Fibroblast of lung (primary cell): Measurements from ENCODE around the gene HABP2. TPM values are rescaled to one million over a fixed set of nuclear protein-coding genes. Genes with fewer than 3 reads are reported as not detected.

Experiments
- DNase-seq, 2 donors: peaks; one replicate each; pipeline versions ENCODE4 v3.0.0 to v3.0.0-alpha.2; 2010; ENCODE audit warnings: low read depth in 2 of 2
- H2AFZ ChIP-seq: 2 replicates; pipeline ENCODE4 v1.5.1; 2012; ENCODE audit warnings: low read length, control low read depth, inconsistent platforms
- H3K27ac ChIP-seq: 2 replicates; pipeline ENCODE4 v1.5.1; 2011; ENCODE audit warnings: low read length, control low read depth; ENCODE audit not compliant: insufficient read depth
- H3K27me3 ChIP-seq: 2 replicates; pipeline ENCODE4 v1.5.1; 2011; ENCODE audit warnings: mild to moderate bottlenecking, low read length; ENCODE audit not compliant: control insufficient read depth, insufficient read depth
- H3K36me3 ChIP-seq: 2 replicates; pipeline ENCODE4 v1.5.1; 2011; ENCODE audit warnings: low read length; ENCODE audit not compliant: control insufficient read depth, insufficient read depth
- H3K4me1 ChIP-seq: 2 replicates; pipeline ENCODE4 v1.5.1; 2011; ENCODE audit warnings: low read length; ENCODE audit not compliant: control insufficient read depth, insufficient read depth; ENCODE audit errors: extremely low read depth
- H3K4me2 ChIP-seq: 2 replicates; pipeline ENCODE4 v1.5.1; 2011; ENCODE audit warnings: low read length, control low read depth; ENCODE audit not compliant: insufficient read depth; ENCODE audit errors: extremely low read depth
- H3K4me3 ChIP-seq, 4 experiments: fragments of 200-600 bp in 1 of 4; sonication (generic) in 1 of 4; replicated peaks in 1 of 4; 2 replicates each; pipeline ENCODE4 v1.5.1; 2011 to 2016; ENCODE audit warnings: low read length in 4 of 4, low read depth in 3 of 4, mild to moderate bottlenecking in 3 of 4, control low read depth in 2 of 4, inconsistent platforms in 1 of 4, mixed read lengths in 1 of 4; ENCODE audit not compliant: insufficient read depth in 1 of 4; ENCODE audit errors: control extremely low read depth in 1 of 4
- H3K79me2 ChIP-seq: 2 replicates; pipeline ENCODE4 v1.5.1; 2012; ENCODE audit warnings: mild to moderate bottlenecking, low read length, inconsistent platforms; ENCODE audit not compliant: control insufficient read depth, insufficient read depth
- H3K9ac ChIP-seq: 2 replicates; pipeline ENCODE4 v1.5.1; 2011; ENCODE audit warnings: mild to moderate bottlenecking, low read length, control low read depth; ENCODE audit not compliant: insufficient read depth
- H3K9me3 ChIP-seq: 2 replicates; pipeline ENCODE4 v1.5.1; 2012; ENCODE audit warnings: low read depth, low read length; ENCODE audit not compliant: control insufficient read depth, insufficient read depth
- H4K20me1 ChIP-seq: 2 replicates; pipeline ENCODE4 v1.5.1; 2011; ENCODE audit warnings: low read length; ENCODE audit not compliant: control insufficient read depth, insufficient read depth; ENCODE audit errors: extremely low read depth
- EZH2 ChIP-seq: IDR thresholded peaks from 2 replicates; pipeline ENCODE4 v1.5.1; 2012; ENCODE audit warnings: low read length, control low read depth, mild to moderate bottlenecking; ENCODE audit errors: missing control alignments
- polyA plus RNA-seq, 2 donors: library from polyadenylated mRNA; depleted of rRNA in 1 of 2; stranded (reverse) in 1 of 2; unstranded in 1 of 2; fragments of >200 nt; gene quantifications; 2 replicates each; pipeline ENCODE4 v1.2.1, GENCODE V29; 2011 to 2012; ENCODE audit warnings: missing spikeins in 1 of 2
- total RNA-seq: library from RNA; depleted of rRNA; stranded (reverse); fragments of >200 nt; gene quantifications from 2 replicates; pipeline ENCODE4 v1.2.1, GENCODE V29; 2014
- TF ChIP-seq, protein P1 (sequence below), 2 donors: IDR thresholded peaks in 1 of 2; conservative IDR thresholded peaks in 1 of 2; 1 replicate in 1 of 2; 2 replicates in 1 of 2; pipeline ENCODE4 v1.5.1; 2011 to 2012; ENCODE audit warnings: low read length in 2 of 2, control low read depth in 1 of 2, inconsistent platforms in 1 of 2, low read depth in 1 of 2, mild to moderate bottlenecking in 1 of 2

HABP2 gene
- total and polyA plus RNA-seq, 2 donors (not counting 1 experiment from before 2014, with no cell fraction given): not detected

DNA sequence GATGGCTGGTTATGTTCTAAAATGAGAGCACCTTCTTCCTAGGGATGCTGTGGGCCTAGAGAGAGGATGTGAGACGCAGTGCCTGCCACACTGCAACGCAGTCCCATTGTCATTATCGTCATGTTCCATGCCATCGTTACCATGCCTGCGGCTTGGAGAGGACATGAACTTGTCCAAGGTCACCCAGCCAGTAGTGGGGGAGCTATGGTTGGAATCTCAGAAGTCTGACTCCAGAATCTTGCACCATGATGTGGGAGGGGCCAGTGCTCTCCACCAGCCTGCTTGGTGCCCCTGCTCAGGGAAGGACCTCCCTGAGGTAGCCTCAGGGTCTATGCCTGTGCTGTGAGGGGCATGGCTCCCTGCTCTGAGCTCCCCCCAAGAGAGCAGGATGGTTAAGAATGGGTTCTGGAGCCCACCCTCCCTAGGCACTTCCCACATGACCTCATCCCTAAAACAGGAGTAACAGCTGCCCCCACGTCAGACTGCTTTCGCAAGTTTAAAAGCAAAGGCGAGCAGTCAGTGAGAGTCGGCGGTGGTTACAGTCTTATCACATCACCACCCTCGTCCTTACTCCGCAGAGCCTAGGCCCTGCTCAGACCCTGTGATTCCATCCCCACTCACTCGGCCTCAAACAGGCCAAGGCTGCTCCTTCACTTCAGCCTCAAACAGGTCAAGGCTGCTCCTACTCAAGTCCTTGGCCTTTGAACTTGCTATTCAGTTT lies 50.4 kb downstream of the HABP2 start:
- Histone ChIP-seq H4K20me1 (no peaks in the 10 kb centered on the region), H3K4me1 (no peaks in the 10 kb centered on the region), H3K27me3 (no peaks in the 10 kb centered on the region), H3K4me2 (no peak overlapping the region), H3K36me3 (no peaks in the 10 kb centered on the region), H3K4me3 (no peak overlapping the region), H3K27ac (no peak overlapping the region), H3K9me3 (no peaks in the 10 kb centered on the region), H2AFZ (no peak overlapping the region), H3K9ac (no peak overlapping the region), H3K79me2 (no peaks in the 10 kb centered on the region)
- DNase-seq: no peak
- TF ChIP-seq, protein P1, sequence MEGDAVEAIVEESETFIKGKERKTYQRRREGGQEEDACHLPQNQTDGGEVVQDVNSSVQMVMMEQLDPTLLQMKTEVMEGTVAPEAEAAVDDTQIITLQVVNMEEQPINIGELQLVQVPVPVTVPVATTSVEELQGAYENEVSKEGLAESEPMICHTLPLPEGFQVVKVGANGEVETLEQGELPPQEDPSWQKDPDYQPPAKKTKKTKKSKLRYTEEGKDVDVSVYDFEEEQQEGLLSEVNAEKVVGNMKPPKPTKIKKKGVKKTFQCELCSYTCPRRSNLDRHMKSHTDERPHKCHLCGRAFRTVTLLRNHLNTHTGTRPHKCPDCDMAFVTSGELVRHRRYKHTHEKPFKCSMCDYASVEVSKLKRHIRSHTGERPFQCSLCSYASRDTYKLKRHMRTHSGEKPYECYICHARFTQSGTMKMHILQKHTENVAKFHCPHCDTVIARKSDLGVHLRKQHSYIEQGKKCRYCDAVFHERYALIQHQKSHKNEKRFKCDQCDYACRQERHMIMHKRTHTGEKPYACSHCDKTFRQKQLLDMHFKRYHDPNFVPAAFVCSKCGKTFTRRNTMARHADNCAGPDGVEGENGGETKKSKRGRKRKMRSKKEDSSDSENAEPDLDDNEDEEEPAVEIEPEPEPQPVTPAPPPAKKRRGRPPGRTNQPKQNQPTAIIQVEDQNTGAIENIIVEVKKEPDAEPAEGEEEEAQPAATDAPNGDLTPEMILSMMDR (conservative IDR thresholded peaks at IDR 0.05 in 1 of 2, IDR thresholded peaks at IDR 0.05 in 1 of 2; ENCODE audit: low read depth in 1 of 2, low read length in 2 of 2): no peak
- TF ChIP-seq EZH2: no peak

DNA sequence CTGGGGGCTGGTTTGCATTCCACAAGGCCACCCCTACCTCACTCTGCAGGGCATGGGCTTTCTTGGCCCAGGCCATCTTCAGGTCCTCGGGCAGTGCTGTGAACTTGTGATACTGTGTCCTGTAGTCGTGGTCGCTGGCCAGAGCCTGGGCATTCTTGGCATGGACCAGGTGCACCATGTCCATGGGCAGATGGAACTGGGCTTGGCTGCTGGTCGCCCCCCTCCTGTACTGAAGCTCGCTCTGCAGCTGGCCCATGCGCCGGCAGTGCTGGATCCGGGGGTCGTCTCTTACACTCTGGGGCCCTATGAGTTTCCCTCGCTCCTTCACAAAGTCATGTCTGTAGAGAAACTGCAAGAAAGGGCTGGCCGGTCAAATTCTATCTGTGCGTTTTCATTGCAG lies 51.7 kb downstream of the HABP2 start:
- Histone ChIP-seq H3K79me2 (no peaks in the 10 kb centered on the region), H2AFZ (no peak overlapping the region), H3K27ac (no peak overlapping the region), H3K4me3 (no peak overlapping the region), H4K20me1 (no peaks in the 10 kb centered on the region), H3K9me3 (no peaks in the 10 kb centered on the region), H3K36me3 (no peaks in the 10 kb centered on the region), H3K9ac (no peak overlapping the region), H3K4me1 (no peaks in the 10 kb centered on the region), H3K27me3 (no peaks in the 10 kb centered on the region), H3K4me2 (no peak overlapping the region)
- no peak for DNase-seq
- TF ChIP-seq EZH2: no peak
- TF ChIP-seq, protein P1 (conservative IDR thresholded peaks at IDR 0.05 in 1 of 2, IDR thresholded peaks at IDR 0.05 in 1 of 2; ENCODE audit: low read depth in 1 of 2, low read length in 2 of 2): no peak

DNA sequence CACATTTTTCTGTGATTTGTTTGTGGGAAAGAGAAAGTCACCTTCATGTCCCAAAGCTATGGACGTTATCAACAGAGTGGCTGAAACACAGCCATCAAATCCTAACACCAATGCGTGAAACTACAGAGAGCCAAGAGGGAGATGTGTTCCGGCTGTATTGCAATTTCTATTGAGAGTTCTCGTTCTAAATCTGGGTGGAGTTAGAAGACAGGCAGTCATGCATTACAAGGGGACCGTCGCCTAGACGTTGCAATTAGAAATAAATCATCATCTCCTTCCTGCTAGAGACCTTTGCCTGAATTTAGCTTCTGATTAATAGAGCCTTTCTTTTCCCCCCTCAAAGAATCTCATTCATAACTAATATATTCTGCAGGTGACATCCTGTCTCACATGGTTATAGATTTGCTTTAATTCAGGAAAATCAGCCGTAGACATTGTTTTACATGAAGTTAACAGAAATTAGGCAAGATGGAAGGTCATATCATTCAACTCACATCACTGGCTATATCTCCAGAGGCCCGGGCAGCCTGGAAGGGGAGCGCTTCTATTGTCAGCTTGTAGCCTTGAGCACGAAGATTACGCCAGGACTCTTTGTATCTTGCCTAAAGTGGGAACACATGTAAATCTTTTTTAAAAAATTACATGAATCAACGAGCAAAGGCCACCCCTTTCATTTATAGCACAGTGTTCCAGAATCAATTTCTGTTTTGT lies 52.6 kb downstream of the HABP2 start:
- Histone ChIP-seq H3K36me3 (no peaks in the 10 kb centered on the region), H2AFZ (no peak overlapping the region), H3K4me3 (no peak overlapping the region), H3K27me3 (no peaks in the 10 kb centered on the region), H3K79me2 (no peaks in the 10 kb centered on the region), H3K4me2 (no peak overlapping the region), H3K9me3 (no peaks in the 10 kb centered on the region), H4K20me1 (no peaks in the 10 kb centered on the region), H3K4me1 (no peaks in the 10 kb centered on the region), H3K27ac (no peak overlapping the region), H3K9ac (no peak overlapping the region)
- DNase-seq: no peak
- TF ChIP-seq EZH2: no peak
- TF ChIP-seq, protein P1 (conservative IDR thresholded peaks at IDR 0.05 in 1 of 2, IDR thresholded peaks at IDR 0.05 in 1 of 2; ENCODE audit: low read depth in 1 of 2, low read length in 2 of 2): no peak
